ENCODE results near the gene CNIH3.

The CNIH3 gene

DNA sequence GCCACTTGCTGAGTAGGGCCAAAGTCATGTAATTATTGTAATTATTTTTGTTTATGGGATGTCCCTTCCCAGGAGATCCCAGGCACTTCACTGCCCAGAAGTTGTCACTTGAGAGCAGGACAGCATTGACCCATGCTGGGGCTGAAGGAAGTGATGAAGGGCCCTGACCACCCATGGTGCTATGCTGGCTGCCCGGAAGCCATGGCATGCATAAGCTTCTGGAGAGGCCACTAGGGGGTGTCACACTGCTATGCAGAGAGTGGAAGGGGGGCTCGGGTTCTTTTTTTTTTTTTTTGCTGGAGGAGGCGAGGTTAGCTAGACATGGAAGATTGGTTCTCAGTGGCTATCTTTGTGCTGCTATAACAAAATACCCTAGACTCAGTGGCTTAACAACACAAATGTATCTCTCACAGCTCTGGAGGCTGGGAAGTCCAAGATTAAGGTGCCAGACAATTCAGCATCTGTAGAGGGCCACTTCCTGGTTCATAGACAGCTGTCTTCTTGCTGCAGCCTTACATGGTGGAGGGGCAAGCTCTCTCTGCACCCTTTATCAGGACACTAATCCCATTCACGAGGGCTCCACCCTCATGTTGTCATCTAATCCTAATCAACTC is 84.9 kb downstream of the CNIH3 start:
- TF ChIP-seq, protein P1, sequence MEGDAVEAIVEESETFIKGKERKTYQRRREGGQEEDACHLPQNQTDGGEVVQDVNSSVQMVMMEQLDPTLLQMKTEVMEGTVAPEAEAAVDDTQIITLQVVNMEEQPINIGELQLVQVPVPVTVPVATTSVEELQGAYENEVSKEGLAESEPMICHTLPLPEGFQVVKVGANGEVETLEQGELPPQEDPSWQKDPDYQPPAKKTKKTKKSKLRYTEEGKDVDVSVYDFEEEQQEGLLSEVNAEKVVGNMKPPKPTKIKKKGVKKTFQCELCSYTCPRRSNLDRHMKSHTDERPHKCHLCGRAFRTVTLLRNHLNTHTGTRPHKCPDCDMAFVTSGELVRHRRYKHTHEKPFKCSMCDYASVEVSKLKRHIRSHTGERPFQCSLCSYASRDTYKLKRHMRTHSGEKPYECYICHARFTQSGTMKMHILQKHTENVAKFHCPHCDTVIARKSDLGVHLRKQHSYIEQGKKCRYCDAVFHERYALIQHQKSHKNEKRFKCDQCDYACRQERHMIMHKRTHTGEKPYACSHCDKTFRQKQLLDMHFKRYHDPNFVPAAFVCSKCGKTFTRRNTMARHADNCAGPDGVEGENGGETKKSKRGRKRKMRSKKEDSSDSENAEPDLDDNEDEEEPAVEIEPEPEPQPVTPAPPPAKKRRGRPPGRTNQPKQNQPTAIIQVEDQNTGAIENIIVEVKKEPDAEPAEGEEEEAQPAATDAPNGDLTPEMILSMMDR (IDR thresholded peaks at IDR 0.05; ENCODE audit: low read depth, low read length) = peak; percentile 79
- TF ChIP-seq MYC (IDR thresholded peaks at IDR 0.05; ENCODE audit: low read depth, low read length) = no peak
- TF ChIP-seq, protein P2, sequence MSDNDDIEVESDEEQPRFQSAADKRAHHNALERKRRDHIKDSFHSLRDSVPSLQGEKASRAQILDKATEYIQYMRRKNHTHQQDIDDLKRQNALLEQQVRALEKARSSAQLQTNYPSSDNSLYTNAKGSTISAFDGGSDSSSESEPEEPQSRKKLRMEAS (IDR thresholded peaks at IDR 0.05; ENCODE audit: low read depth, low read length) = no peak
- TF ChIP-seq POLR2A (IDR thresholded peaks at IDR 0.05; ENCODE audit: extremely low read depth, insufficient read length) = no peak
- peak; percentile 68 for DNase-seq (ENCODE audit: low read depth)
- H3K4me3 ChIP-seq (ENCODE audit: low read depth, low read length) = no peak overlapping the region

DNA sequence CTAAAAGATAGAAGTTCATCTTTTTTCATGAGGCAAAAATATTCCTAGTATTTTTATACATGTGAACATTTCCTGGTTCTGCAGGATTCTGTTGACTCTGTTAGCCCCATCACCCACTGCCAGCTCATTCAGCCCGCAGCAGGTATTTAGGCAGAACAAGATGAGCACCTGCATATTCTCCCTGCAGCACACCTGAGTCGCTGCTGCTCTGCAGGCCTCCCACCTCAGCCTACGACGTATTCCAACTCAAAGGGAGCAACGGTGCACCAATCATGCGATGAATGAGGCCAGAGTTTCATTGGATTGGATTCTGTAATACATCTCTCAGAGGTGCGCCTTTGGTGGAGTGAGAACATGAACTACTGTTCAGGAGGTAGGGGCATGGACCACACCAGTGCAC is 87.6 kb downstream of the CNIH3 start:
- DNase-seq (ENCODE audit: low read depth) = no peak
- H3K4me3 ChIP-seq (ENCODE audit: low read depth, low read length) = no peak overlapping the region
- TF ChIP-seq MYC (IDR thresholded peaks at IDR 0.05; ENCODE audit: low read depth, low read length) (no peak), POLR2A (IDR thresholded peaks at IDR 0.05; ENCODE audit: extremely low read depth, insufficient read length) (no peak)
- TF ChIP-seq, protein P1 (IDR thresholded peaks at IDR 0.05; ENCODE audit: low read depth, low read length) = no peak
- TF ChIP-seq, protein P2 (IDR thresholded peaks at IDR 0.05; ENCODE audit: low read depth, low read length) = no peak

DNA sequence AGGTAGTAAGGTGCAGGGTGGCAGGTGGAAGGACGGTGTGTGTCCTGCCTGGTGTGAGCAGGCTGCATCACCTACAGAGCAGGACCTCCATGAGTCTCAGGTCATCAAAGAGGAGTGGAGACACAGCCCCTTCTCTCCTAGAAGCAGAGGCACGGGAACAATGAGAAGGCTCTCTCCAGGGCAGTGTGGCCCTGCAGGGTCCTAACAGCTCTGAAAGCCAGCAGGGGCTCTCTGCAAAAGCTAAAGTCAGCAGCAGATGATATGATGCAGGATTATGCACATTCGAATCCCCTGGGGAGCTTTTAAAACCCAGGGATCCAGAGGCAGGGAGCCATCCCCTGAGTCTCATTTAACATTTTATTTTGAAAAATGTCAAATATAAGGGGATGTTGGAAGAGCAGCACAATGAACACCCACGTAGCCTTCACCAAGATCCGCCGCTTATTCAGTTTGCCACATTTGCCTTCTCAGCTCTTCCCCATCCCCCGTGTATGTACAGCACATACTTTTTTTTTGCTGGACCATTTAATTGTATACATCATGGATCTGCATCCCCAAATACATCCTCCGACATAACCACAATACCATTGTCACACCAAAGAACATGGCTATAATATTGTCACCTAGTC is 88.1 kb downstream of the CNIH3 start:
- H3K4me3 ChIP-seq (ENCODE audit: low read depth, low read length) = no peak overlapping the region
- TF ChIP-seq, protein P2 (IDR thresholded peaks at IDR 0.05; ENCODE audit: low read depth, low read length) = no peak
- TF ChIP-seq POLR2A (IDR thresholded peaks at IDR 0.05; ENCODE audit: extremely low read depth, insufficient read length) = no peak
- no peak for TF ChIP-seq MYC (IDR thresholded peaks at IDR 0.05; ENCODE audit: low read depth, low read length)
- TF ChIP-seq, protein P1 (IDR thresholded peaks at IDR 0.05; ENCODE audit: low read depth, low read length) = no peak
- DNase-seq (ENCODE audit: low read depth) = peak; percentile 8

DNA sequence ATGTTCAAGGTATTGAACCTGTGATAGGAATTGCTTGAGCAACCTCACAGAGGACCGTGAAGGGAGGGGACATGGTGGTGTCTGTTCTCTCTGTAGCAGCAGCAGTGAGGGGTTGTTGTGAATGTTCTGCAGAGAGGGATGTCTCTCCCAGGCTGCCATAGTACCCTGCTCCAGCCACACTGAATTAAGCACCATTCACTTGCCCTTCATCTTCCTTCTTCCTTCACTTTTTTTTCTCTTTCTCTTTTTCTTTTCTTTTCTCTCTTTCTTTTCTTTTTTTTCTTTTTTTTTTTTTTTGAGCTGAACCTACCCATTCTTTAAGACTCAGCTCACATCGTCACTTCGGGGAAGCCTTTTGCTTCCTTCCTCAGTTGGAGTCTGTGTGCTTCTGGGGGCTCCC is 89.5 kb downstream of the CNIH3 start:
- TF ChIP-seq POLR2A (IDR thresholded peaks at IDR 0.05; ENCODE audit: extremely low read depth, insufficient read length) (no peak), MYC (IDR thresholded peaks at IDR 0.05; ENCODE audit: low read depth, low read length) (no peak)
- TF ChIP-seq, protein P1 (IDR thresholded peaks at IDR 0.05; ENCODE audit: low read depth, low read length) = no peak
- TF ChIP-seq, protein P2 (IDR thresholded peaks at IDR 0.05; ENCODE audit: low read depth, low read length) = no peak
- H3K4me3 ChIP-seq (ENCODE audit: low read depth, low read length) = no peak overlapping the region
- DNase-seq (ENCODE audit: low read depth) = no peak

DNA sequence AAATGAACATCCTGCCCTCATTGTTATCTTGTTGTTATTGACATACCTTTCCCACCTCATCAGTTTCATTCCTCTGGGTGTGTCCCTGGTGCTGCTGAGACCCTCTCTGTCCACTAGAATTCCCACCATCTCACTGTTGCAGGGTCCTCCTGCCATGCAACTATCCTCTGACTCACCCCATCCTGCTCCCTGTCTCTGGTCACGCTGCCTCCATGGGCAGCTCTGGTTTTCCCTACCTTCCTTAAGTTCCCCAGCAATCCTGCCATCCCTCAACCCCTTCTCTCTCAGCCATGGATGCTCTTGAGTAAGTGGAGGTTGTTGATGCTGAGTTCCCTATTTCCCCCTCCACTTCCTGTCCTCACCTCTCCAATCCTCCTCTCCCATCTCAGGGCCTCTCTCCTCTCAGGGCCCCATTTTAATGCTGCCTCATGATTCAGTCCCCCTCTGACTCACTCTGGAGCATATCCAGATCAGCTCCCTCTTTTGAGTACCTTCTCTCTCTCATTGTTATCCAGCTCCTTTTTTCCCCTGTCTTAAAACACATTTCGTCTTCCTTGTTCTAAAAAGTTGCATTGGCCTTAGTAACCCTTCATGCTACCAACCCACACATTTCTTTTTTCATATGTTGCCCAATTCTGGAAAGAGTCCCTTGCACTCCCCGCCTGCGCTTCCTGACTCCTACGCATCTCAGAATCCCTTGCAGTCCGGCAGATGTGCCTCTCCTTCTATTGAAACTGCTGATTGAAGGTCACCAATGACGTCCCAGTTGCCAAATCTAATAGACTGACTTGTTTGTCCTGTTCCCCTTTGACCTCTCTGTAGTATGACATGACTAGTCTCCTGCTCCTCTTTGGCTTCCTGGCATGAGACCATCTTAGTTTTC is 92.0 kb downstream of the CNIH3 start:
- DNase-seq (ENCODE audit: low read depth) = peak; percentile 43
- TF ChIP-seq, protein P1 (IDR thresholded peaks at IDR 0.05; ENCODE audit: low read depth, low read length) = no peak
- TF ChIP-seq, protein P2 (IDR thresholded peaks at IDR 0.05; ENCODE audit: low read depth, low read length) = no peak
- TF ChIP-seq MYC (IDR thresholded peaks at IDR 0.05; ENCODE audit: low read depth, low read length) = no peak
- no peak for TF ChIP-seq POLR2A (IDR thresholded peaks at IDR 0.05; ENCODE audit: extremely low read depth, insufficient read length)
- H3K4me3 ChIP-seq (ENCODE audit: low read depth, low read length) = no peak overlapping the region
